H1 (cell line): ENCODE data around the gene NXPH4. TPM values are rescaled to one million over a fixed set of nuclear protein-coding genes. Genes with fewer than 3 reads are reported as not detected.

Experiments
- CREB1 ChIP-seq: IDR thresholded peaks from 2 replicates; pipeline ENCODE4 v1.6.1; 2012; ENCODE audit warnings: inconsistent platforms
- EZH2 ChIP-seq: fragments of 200-600 bp; sonication (generic); IDR thresholded peaks from 2 replicates; pipeline ENCODE4 v1.7.1; 2012; ENCODE audit warnings: low read depth, mild to moderate bottlenecking, moderate library complexity, low read length, inconsistent platforms; ENCODE audit not compliant: severe bottlenecking
- polyA plus RNA-seq, 7 experiments: library from polyadenylated mRNA; depleted of rRNA in 3 of 7; stranded (reverse) in 5 of 7; unstranded in 2 of 7; fragments of >200 nt in 5 of 7; fragments of 200-250 nt in 2 of 7; gene quantifications; 1 replicate in 5 of 7; 2 replicates in 1 of 7; 4 replicates in 1 of 7; pipeline versions ENCODE4 v1.2.1 to v1.2.3, GENCODE V29; 2011 to 2013; ENCODE audit warnings: missing spikeins in 2 of 7, mixed read lengths in 2 of 7
- total RNA-seq: library from RNA; stranded (reverse); fragmentation: NEBNext Ultra II Directional; extraction: Animal tissue kit (Norgen Biotek cat#: 25700); gene quantifications from 2 replicates; pipeline ENCODE4 v1.2.1, GENCODE V29; 2021

The NXPH4 gene
- total and polyA plus RNA-seq, 2 of the 8 experiments (the other 6 are each of a cell fraction or from before 2014, with no cell fraction given) = 0.92 to 1.7 TPM

GRCh38 chr12:57185403-57185802 lies 31.2 kb upstream of the NXPH4 start (continued):
- no peak for TF ChIP-seq EZH2
- no peak for TF ChIP-seq CREB1
